ENCODE data around the gene CYGB. TPM values are rescaled to one million over a fixed set of nuclear protein-coding genes. Genes with fewer than 3 reads are reported as not detected.

CYGB gene
- total and polyA plus RNA-seq, 9 of the 15 experiments (the other 6 are each of a cell fraction or from before 2014, with no cell fraction given): 0.08 to 0.95 (median 0.18) TPM; not detected in 5

- TF ChIP-seq ZBTB33 (CRISPR knock-in tag; IDR thresholded peaks at IDR 0.05) (no peak), ZSCAN29 (IDR thresholded peaks at IDR 0.05) (no peak), ARID3A (IDR thresholded peaks at IDR 0.05; ENCODE audit: borderline replicate concordance, low read depth, low read length) (no peak), ARID1B (IDR thresholded peaks at IDR 0.05) (no peak)
- TF ChIP-seq, protein P1, sequence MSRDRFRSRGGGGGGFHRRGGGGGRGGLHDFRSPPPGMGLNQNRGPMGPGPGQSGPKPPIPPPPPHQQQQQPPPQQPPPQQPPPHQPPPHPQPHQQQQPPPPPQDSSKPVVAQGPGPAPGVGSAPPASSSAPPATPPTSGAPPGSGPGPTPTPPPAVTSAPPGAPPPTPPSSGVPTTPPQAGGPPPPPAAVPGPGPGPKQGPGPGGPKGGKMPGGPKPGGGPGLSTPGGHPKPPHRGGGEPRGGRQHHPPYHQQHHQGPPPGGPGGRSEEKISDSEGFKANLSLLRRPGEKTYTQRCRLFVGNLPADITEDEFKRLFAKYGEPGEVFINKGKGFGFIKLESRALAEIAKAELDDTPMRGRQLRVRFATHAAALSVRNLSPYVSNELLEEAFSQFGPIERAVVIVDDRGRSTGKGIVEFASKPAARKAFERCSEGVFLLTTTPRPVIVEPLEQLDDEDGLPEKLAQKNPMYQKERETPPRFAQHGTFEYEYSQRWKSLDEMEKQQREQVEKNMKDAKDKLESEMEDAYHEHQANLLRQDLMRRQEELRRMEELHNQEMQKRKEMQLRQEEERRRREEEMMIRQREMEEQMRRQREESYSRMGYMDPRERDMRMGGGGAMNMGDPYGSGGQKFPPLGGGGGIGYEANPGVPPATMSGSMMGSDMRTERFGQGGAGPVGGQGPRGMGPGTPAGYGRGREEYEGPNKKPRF (IDR thresholded peaks at IDR 0.05; ENCODE audit: low read depth, low read length): no peak
- TF ChIP-seq, protein P2, sequence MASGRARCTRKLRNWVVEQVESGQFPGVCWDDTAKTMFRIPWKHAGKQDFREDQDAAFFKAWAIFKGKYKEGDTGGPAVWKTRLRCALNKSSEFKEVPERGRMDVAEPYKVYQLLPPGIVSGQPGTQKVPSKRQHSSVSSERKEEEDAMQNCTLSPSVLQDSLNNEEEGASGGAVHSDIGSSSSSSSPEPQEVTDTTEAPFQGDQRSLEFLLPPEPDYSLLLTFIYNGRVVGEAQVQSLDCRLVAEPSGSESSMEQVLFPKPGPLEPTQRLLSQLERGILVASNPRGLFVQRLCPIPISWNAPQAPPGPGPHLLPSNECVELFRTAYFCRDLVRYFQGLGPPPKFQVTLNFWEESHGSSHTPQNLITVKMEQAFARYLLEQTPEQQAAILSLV (tag; IDR thresholded peaks at IDR 0.05): no peak
Observed at GRCh38 chr17:76575570-76575969, 38.1 kb upstream of the CYGB start (continued).

All from K562 (cell line).